ENCODE measurements around the gene CTNNA3.

- TF ChIP-seq, protein P1, sequence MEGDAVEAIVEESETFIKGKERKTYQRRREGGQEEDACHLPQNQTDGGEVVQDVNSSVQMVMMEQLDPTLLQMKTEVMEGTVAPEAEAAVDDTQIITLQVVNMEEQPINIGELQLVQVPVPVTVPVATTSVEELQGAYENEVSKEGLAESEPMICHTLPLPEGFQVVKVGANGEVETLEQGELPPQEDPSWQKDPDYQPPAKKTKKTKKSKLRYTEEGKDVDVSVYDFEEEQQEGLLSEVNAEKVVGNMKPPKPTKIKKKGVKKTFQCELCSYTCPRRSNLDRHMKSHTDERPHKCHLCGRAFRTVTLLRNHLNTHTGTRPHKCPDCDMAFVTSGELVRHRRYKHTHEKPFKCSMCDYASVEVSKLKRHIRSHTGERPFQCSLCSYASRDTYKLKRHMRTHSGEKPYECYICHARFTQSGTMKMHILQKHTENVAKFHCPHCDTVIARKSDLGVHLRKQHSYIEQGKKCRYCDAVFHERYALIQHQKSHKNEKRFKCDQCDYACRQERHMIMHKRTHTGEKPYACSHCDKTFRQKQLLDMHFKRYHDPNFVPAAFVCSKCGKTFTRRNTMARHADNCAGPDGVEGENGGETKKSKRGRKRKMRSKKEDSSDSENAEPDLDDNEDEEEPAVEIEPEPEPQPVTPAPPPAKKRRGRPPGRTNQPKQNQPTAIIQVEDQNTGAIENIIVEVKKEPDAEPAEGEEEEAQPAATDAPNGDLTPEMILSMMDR (conservative IDR thresholded peaks at IDR 0.05; ENCODE audit: low read length) = no peak
- no peak for TF ChIP-seq EZH2phosphoT487 (IDR thresholded peaks at IDR 0.05; ENCODE audit: borderline replicate concordance)
Observed at GRCh38 chr10:67665491-67665890, 30.5 kb downstream of the CTNNA3 start.
